ENCODE measurements around the gene PRG2.

PRG2 gene

GRCh38 chr11:57395905-57396623 is 5.6 kb upstream of the PRG2 start:
- DNase-seq: no peak

- DNase-seq: no peak
Measured at GRCh38 chr11:57394203-57394965, 3.9 kb upstream of the PRG2 start.

- DNase-seq: no peak
Measured at GRCh38 chr11:57392763-57393105, 2.3 kb upstream of the PRG2 start.

- DNase-seq: no peak
Measured at GRCh38 chr11:57392066-57392762, 1.8 kb upstream of the PRG2 start.

- no peak for DNase-seq
Measured at GRCh38 chr11:57391539-57391938, 1.1 kb upstream of the PRG2 start.

- no peak for DNase-seq
Measured at GRCh38 chr11:57391111-57391510, 661 bp upstream of the PRG2 start.

- DNase-seq: no peak
Measured at GRCh38 chr11:57387289-57388030, 3.0 kb downstream of the PRG2 start.

- no peak for DNase-seq
Measured at GRCh38 chr11:57386178-57386940, 4.1 kb downstream of the PRG2 start.

GRCh38 chr11:57380975-57381374 is 9.5 kb downstream of the PRG2 start, which contains the start of gene PRG3:
TSS of gene PRG3 (minus strand) at chr11:57381150. CDS start at chr11:57380708, 442 bp downstream.
- no peak for DNase-seq

GRCh38 chr11:57379732-57380131 is 10.7 kb downstream of the PRG2 start:
- no peak for DNase-seq

GRCh38 chr11:57378186-57378585 is 12.3 kb downstream of the PRG2 start:
- no peak for DNase-seq

- no peak for DNase-seq
Measured at GRCh38 chr11:57377107-57377506, 13.3 kb downstream of the PRG2 start.

GRCh38 chr11:57376095-57377090 is 14.1 kb downstream of the PRG2 start:
- DNase-seq: no peak

- no peak for DNase-seq
Measured at GRCh38 chr11:57375490-57375889, 15.0 kb downstream of the PRG2 start.

GRCh38 chr11:57374966-57375365 is 15.5 kb downstream of the PRG2 start:
- DNase-seq: no peak

GRCh38 chr11:57373146-57373545 is 17.3 kb downstream of the PRG2 start:
- no peak for DNase-seq

GRCh38 chr11:57370941-57371340 is 19.5 kb downstream of the PRG2 start:
- no peak for DNase-seq

- no peak for DNase-seq
Measured at GRCh38 chr11:57370251-57370650, 20.2 kb downstream of the PRG2 start.

- no peak for DNase-seq
Measured at GRCh38 chr11:57368845-57369232, 21.6 kb downstream of the PRG2 start.

GRCh38 chr11:57368106-57368844 is 22.2 kb downstream of the PRG2 start:
- DNase-seq: no peak
